ENCODE measurements around the gene NOTUM. TPM values are rescaled to one million over a fixed set of nuclear protein-coding genes. Genes with fewer than 3 reads are reported as not detected.

Gene NOTUM
- total and polyA plus RNA-seq, 9 donors: 0.05 to 0.36 (median 0.22) TPM; not detected in 5

DNA sequence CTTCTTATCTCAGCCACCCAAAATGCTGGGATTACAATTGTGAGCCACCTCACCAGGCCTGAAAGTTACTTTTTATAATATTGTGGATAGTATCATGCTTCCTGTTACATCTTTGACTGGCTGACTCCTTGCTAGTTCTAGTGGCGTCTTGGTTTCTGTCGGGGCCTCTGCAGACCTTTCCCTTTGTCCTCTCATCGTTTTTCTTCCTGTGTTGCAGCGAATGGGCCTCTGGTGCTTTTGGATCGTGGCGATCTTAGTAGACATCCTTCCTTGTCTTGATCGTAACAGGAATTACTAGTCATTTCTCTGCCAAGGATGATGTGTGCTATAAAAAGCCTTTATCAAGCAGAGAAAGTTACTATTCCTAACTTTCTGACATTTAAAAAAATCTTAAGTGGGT, 37.2 kb upstream of the NOTUM start:
- no peak for DNase-seq
- no peaks in the 10 kb centered on the region for H3K36me3 ChIP-seq
- 85 to 88% (median 85%) methylated on average over 7 of the region's 7 CpGs for WGBS, 3 donors
- no peak overlapping the region for H3K4me3 ChIP-seq
- intact Hi-C loops (cut with DNase I): loop anchor here in 1 of 4 donors (10.0 kb wide), 1 partner anchor 57 kb away; the partner anchor contains the start of genes GPS1 and RFNG
- H3K9me3 ChIP-seq: no peaks in the 10 kb centered on the region
- no peaks in the 10 kb centered on the region for H3K27me3 ChIP-seq
- no peak overlapping the region for H3K27ac ChIP-seq
- TF ChIP-seq POLR2A (IDR thresholded peaks at IDR 0.05) (no peak), EP300 (IDR thresholded peaks at IDR 0.05) (no peak), CTCF (IDR thresholded peaks at IDR 0.05) (no peak)
- peaks cover under 1% of the 10 kb centered on the region for H3K4me1 ChIP-seq (ENCODE audit: insufficient read depth)

- TF ChIP-seq POLR2A (IDR thresholded peaks at IDR 0.05) (no peak), EP300 (IDR thresholded peaks at IDR 0.05) (no peak), CTCF (IDR thresholded peaks at IDR 0.05) (no peak)
- H3K27ac ChIP-seq: no peak overlapping the region
- 92 to 94% (median 93%) methylated on average over 30 of the region's 30 CpGs for WGBS, 3 donors
- no peaks in the 10 kb centered on the region for H3K9me3 ChIP-seq
- H3K4me1 ChIP-seq (ENCODE audit: insufficient read depth): no peaks in the 10 kb centered on the region
- H3K36me3 ChIP-seq: no peaks in the 10 kb centered on the region
- no peak for DNase-seq
- intact Hi-C loops (cut with DNase I): loop anchor here in 1 of 4 donors (10.0 kb wide), 1 partner anchor 58 kb away; the partner anchor contains the start of genes GPS1 and RFNG
- H3K4me3 ChIP-seq: no peak overlapping the region
- no peaks in the 10 kb centered on the region for H3K27me3 ChIP-seq
Observed at GRCh38 chr17:81996757-81997441, 35.9 kb upstream of the NOTUM start.

DNA sequence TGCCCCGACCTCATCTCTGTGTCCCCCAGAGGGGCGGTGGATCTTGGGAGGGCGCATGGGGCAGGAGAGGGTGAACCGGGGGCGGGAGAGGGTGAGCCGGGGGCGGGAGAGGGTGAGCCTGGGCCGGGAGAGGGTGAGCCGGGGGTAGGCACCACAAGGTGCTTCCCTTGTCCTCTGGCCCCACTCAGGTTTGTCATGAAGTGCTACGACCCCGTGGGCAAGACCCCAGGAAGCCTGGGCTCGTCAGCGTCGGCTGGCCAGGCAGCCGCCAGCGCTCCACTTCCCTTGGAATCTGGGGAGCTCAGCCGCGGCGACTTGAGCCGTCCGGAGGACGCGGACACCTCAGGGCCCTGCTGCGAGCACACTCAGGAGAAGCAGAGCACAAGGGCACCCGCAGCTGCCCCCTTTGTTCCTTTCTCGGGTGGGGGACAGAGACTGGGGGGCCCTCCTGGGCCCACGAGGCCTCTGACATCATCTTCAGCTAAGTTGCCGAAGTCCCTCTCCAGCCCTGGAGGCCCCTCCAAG, 35.3 kb upstream of the NOTUM start:
- Histone ChIP-seq H3K4me1 (ENCODE audit: insufficient read depth) (no peaks in the 10 kb centered on the region), H3K27ac (no peak overlapping the region), H3K9me3 (no peaks in the 10 kb centered on the region), H3K4me3 (no peak overlapping the region), H3K36me3 (no peaks in the 10 kb centered on the region), H3K27me3 (no peaks in the 10 kb centered on the region)
- intact Hi-C loops (cut with DNase I): loop anchor here in 1 of 4 donors (10.0 kb wide), 1 partner anchor 59 kb away; the partner anchor contains the start of genes GPS1 and RFNG
- 87 to 91% (median 90%) methylated on average over 27 to 28 of the region's 28 CpGs for WGBS, 3 donors
- DNase-seq: no peak
- no peak for TF ChIP-seq CTCF (IDR thresholded peaks at IDR 0.05)
- TF ChIP-seq POLR2A (IDR thresholded peaks at IDR 0.05): no peak
- no peak for TF ChIP-seq EP300 (IDR thresholded peaks at IDR 0.05)

DNA sequence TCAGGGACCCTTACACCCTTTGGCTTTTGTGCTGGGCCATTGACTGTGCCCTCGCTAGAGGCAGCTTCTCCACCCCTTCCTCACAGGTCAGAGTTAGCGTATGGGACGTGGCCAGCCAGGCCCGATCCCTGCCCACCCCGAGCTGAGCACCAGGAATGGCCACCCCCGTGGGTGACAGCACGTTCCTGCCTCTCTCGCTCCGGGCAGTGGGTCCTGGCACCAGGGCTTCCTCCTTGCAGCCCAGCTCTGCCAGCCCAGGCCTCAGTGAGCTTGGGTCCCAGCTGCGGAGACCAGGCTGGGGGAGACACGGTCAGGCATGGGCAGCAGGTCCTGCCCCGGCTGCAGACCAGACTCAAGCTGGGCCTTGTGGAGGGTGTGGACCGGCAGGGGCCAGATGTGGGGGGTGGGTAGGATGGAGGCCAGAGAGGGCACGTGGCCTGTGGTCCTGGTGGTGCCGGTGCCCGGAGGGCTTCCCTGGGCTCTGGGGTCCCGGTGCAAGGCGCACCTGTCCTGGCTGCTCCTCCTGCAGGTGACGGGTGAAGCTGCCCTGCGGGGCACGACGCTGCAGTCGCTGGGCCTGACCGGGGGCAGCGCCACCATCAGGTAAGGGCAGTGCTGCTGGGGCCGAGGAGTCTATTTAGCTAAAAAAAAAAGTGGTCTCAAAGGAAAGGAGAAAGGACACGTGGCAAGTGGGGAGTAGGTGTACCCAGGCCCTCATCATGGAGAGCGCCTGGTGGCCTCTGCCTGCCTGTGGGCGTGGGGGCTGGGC, 34.7 kb upstream of the NOTUM start:
- H3K4me1 ChIP-seq (ENCODE audit: insufficient read depth): no peaks in the 10 kb centered on the region

More for the DNA sequence above, 34.7 kb upstream of the NOTUM start:
- no peak for DNase-seq
- WGBS, 3 donors: 93 to 95% (median 94%) methylated on average over 29 of the region's 29 CpGs
- H3K4me3 ChIP-seq: no peak overlapping the region
- H3K27ac ChIP-seq: no peak overlapping the region
- intact Hi-C loops (cut with DNase I): loop anchor here in 1 of 4 donors (10.0 kb wide), 1 partner anchor 59 kb away; the partner anchor contains the start of genes GPS1 and RFNG
- H3K27me3 ChIP-seq: no peaks in the 10 kb centered on the region
- no peaks in the 10 kb centered on the region for H3K36me3 ChIP-seq
- TF ChIP-seq CTCF (IDR thresholded peaks at IDR 0.05): no peak
- no peak for TF ChIP-seq EP300 (IDR thresholded peaks at IDR 0.05)
- TF ChIP-seq POLR2A (IDR thresholded peaks at IDR 0.05): no peak
- no peaks in the 10 kb centered on the region for H3K9me3 ChIP-seq

Measured in ovary (tissue), 9 donors.